ENCODE data around the gene VMO1.

The VMO1 gene

DNA sequence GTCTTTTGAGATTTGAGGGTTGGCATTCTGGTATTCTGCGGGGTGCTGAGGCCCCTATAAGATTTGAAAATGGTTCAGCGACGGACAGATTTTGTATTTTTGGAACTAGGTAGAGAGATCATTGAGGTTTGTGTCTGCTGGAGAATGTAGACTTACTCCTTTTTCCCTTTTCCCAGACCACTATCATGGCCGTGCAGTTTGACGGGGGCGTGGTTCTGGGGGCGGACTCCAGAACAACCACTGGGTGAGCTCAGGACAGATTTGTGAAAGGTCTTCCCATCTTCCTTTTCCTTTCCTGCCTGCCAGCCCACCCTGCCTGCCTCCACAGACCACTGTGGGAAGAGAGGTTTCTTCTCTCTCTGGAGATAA is 10.4 kb upstream of the VMO1 start:
- Histone ChIP-seq H3K4me3 (peak overlapping the region; percentile 92), H3K27ac (peak overlapping the region; percentile 84 to 89)
- no peak for DNase-seq (ENCODE audit: low spot score)
- TF ChIP-seq, protein P1, sequence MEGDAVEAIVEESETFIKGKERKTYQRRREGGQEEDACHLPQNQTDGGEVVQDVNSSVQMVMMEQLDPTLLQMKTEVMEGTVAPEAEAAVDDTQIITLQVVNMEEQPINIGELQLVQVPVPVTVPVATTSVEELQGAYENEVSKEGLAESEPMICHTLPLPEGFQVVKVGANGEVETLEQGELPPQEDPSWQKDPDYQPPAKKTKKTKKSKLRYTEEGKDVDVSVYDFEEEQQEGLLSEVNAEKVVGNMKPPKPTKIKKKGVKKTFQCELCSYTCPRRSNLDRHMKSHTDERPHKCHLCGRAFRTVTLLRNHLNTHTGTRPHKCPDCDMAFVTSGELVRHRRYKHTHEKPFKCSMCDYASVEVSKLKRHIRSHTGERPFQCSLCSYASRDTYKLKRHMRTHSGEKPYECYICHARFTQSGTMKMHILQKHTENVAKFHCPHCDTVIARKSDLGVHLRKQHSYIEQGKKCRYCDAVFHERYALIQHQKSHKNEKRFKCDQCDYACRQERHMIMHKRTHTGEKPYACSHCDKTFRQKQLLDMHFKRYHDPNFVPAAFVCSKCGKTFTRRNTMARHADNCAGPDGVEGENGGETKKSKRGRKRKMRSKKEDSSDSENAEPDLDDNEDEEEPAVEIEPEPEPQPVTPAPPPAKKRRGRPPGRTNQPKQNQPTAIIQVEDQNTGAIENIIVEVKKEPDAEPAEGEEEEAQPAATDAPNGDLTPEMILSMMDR (IDR thresholded peaks at IDR 0.05), result no peak

DNA sequence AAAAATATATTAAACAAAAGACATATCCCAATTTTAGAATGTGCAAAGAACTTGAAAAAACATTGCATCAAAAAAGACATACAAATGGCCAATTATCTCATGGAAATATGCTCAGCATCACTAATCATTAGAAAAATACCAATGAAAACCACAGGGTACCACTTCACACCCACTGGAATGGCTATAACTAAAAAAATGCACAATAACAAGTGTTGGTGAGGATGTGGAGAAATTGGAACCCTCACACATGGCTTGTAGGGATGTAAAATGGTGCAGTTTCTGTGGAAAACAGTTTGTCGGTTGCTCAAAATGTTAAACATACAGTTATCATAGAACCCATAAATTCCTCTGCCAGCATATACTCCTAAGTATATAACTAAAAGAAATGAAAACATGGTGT is 9.0 kb upstream of the VMO1 start:
- no peak overlapping the region for H3K4me3 ChIP-seq
- TF ChIP-seq, protein P1 (IDR thresholded peaks at IDR 0.05), result no peak
- DNase-seq (ENCODE audit: low spot score), result no peak
- H3K27ac ChIP-seq, result peak overlapping the region in 1 of 2 donors; percentile 66

DNA sequence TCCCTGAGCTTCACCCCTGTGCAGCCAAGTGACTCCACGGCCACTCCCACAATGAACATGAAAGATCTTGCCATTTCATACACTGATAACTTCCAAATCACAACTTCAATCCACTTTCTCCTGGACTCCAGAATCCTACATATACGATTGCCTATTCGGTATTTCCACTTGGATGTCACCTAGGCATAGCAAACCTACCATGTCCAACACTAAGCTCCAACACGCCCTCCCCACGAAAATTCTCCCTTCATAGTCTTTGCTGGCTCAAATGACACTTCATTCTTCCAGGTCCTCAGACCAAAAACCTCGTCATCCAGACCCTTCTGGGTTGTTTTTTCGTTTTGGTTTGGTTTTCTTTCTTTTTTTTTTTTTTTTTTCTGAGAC is 4.5 kb upstream of the VMO1 start:
- Histone ChIP-seq H3K27ac (peak overlapping the region; percentile 90 to 96), H3K4me3 (peak overlapping the region; percentile 83)

DNA sequence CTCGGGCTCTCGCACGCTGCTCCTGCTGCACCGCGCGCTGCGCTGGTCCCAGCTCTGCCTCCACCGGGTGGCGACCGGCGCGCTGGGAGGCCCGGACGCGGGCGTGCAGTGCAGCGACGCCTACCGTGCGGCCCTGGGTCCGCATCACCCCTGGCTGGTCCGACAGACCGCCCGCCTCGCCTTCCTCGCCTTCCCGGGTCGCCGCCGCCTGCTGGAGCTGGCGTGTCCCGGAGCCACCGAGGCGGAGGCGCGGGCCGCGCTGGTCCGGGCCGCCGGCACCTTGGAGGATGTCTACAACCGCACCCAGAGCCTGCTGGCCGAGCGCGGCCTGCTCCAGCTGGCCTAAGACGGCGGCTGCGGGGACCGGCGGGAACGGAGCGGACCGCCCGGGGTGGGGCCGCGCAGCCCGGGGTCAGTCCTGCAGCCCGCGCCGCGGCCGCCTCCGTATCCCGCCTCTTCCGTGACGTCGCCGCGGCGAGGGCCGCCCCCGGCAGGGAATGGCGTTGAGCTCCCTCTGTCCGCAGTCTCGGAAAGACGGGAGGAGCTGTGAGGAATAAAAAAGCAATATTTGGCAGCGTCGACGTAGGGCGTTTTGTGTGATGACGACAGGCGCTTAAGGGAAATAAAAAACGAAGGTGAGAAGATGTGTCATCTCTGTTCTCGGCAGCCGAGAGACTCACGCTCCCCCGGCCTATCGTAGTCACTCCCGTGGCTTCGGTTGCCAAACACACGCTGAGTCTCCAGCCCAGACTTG is 4.0 kb upstream of the VMO1 start:
- TF ChIP-seq, protein P1 (IDR thresholded peaks at IDR 0.05), result peak; percentile 62
- peak overlapping the region; percentile 83 for H3K4me3 ChIP-seq
- DNase-seq (ENCODE audit: low spot score), result peak; percentile 89
- peak overlapping the region; percentile 90 to 96 for H3K27ac ChIP-seq

More for the DNA sequence above, 4.5 kb upstream of the VMO1 start:
- TF ChIP-seq, protein P1 (IDR thresholded peaks at IDR 0.05), result no peak
- DNase-seq (ENCODE audit: low spot score), result no peak

DNA sequence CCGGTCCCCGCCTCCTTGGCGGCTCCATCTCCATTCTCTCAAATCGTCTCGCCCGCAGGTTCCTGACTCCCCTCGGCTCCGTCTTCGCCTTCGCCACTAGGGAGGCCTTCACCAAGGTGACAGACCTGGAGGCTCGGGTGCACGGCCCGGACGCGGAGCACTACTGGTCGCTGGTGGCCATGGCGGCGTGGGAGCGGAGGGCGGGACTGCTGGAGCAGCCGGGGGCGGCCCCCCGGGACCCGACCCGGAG is 3.5 kb upstream of the VMO1 start:
- Histone ChIP-seq H3K27ac (peak overlapping the region; percentile 90 to 96), H3K4me3 (peak overlapping the region; percentile 83)
- TF ChIP-seq, protein P1 (IDR thresholded peaks at IDR 0.05), result no peak
- no peak for DNase-seq (ENCODE audit: low spot score)

DNA sequence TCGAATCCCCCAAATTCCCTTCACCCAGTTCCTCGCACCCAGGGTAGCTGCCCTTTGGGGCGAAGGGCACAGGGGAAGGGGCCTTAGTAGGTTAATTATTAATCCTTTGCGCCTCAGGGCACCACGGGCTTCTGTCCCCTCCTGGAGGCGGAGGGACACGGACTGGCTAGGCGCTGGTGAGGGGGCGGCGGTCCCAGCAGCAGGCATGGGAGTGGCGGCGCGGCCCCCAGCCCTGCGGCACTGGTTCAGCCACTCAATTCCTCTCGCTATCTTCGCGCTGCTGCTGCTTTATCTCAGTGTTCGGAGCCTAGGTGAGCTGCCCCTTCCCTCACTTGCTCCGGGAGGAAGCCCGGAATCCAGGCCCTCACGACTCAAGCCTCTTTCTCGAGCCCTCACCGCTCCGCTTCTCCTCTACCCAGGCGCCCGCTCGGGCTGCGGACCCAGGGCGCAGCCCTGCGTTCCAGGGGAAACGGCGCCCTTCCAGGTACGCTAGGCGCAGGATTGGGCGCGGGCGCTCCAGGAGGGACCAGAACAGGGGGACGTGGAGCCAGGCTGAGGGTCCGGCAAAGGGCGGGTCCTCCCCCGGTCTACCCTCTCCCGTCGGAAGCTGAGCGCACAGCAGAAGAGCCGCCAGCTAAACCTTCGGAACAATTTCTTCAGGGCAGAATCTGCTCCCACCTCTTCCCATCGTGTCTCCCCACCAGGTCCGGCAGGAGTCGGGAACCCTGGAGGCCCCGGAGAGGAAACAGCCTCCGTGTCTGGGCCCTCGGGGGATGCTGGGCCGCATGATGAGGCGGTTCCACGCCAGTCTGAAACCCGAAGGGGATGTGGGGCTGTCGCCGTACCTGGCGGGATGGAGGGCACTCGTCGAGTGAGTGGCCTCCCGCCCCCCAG is 2.9 kb upstream of the VMO1 start, which contains the start of gene GLTPD2:
Gene GLTPD2, plus strand, starts transcription at position 158 of the 894 bp plus-strand sequence. Its CDS starts 48 bp downstream, at position 206.
- Histone ChIP-seq H3K27ac (peak within 1 kb of the TSS; percentile 90 to 96), H3K4me3 (peak within 1 kb of the TSS; percentile 83)
- DNase-seq (ENCODE audit: low spot score), result no peak
- TF ChIP-seq, protein P1 (IDR thresholded peaks at IDR 0.05), result no peak

All from coronary artery (tissue), 2 donors.